ENCODE measurements around the gene CNOT3.

The CNOT3 gene

GRCh38 chr19:54100561-54100960 lies 37.0 kb upstream of the CNOT3 start, which contains the start of gene OSCAR:
OSCAR (minus strand) TSS chr19:54100803; CDS start chr19:54100792, 11 bp downstream.
- no peak within 1 kb of the TSS for H3K4me3 ChIP-seq (ENCODE audit: low read length)
- no peak for TF ChIP-seq CTCF (conservative IDR thresholded peaks at IDR 0.05; ENCODE audit: low read depth, low read length)
- no peak for DNase-seq (ENCODE audit: low read depth)

GRCh38 chr19:54102421-54103169 lies 35.0 kb upstream of the CNOT3 start, which contains the start of gene NDUFA3:
NDUFA3 (plus strand) TSS chr19:54102855; CDS start chr19:54102879, 24 bp downstream.
- peak; percentile 91 for DNase-seq (ENCODE audit: low read depth)
- TF ChIP-seq CTCF (conservative IDR thresholded peaks at IDR 0.05; ENCODE audit: low read depth, low read length), result no peak
- H3K4me3 ChIP-seq (ENCODE audit: low read length), result peak within 1 kb of the TSS; percentile 97

- no peak for TF ChIP-seq CTCF (conservative IDR thresholded peaks at IDR 0.05; ENCODE audit: low read depth, low read length)
- no peak for DNase-seq (ENCODE audit: low read depth)
- no peak overlapping the region for H3K4me3 ChIP-seq (ENCODE audit: low read length)
Measured at GRCh38 chr19:54104998-54105715, 32.4 kb upstream of the CNOT3 start.

- DNase-seq (ENCODE audit: low read depth), result no peak
- no peak for TF ChIP-seq CTCF (conservative IDR thresholded peaks at IDR 0.05; ENCODE audit: low read depth, low read length)
- H3K4me3 ChIP-seq (ENCODE audit: low read length), result no peak overlapping the region
Measured at GRCh38 chr19:54105796-54106195, 31.8 kb upstream of the CNOT3 start.

- no peak for DNase-seq (ENCODE audit: low read depth)
- H3K4me3 ChIP-seq (ENCODE audit: low read length), result no peak overlapping the region
- no peak for TF ChIP-seq CTCF (conservative IDR thresholded peaks at IDR 0.05; ENCODE audit: low read depth, low read length)
Measured at GRCh38 chr19:54106716-54107115, 30.8 kb upstream of the CNOT3 start.

- no peak overlapping the region for H3K4me3 ChIP-seq (ENCODE audit: low read length)
- no peak for TF ChIP-seq CTCF (conservative IDR thresholded peaks at IDR 0.05; ENCODE audit: low read depth, low read length)
- no peak for DNase-seq (ENCODE audit: low read depth)
Measured at GRCh38 chr19:54107876-54108490, 29.6 kb upstream of the CNOT3 start.
